HG03159 (cell line): ENCODE measurements around the gene NDUFA11.
"Not testable (repeated sequence)": the region's sequence is repeated elsewhere in the genome, so short reads cannot be mapped to it uniquely, and the experiment has no call there.

Source experiments
- ATAC-seq: cut with Tn5 transposase; IDR thresholded peaks from one replicate; pipeline ENCODE4 v1.9.1; 2021; ENCODE audit warnings: mild to moderate bottlenecking, moderate library complexity; ENCODE audit not compliant: unreplicated experiment

The NDUFA11 gene

DNA sequence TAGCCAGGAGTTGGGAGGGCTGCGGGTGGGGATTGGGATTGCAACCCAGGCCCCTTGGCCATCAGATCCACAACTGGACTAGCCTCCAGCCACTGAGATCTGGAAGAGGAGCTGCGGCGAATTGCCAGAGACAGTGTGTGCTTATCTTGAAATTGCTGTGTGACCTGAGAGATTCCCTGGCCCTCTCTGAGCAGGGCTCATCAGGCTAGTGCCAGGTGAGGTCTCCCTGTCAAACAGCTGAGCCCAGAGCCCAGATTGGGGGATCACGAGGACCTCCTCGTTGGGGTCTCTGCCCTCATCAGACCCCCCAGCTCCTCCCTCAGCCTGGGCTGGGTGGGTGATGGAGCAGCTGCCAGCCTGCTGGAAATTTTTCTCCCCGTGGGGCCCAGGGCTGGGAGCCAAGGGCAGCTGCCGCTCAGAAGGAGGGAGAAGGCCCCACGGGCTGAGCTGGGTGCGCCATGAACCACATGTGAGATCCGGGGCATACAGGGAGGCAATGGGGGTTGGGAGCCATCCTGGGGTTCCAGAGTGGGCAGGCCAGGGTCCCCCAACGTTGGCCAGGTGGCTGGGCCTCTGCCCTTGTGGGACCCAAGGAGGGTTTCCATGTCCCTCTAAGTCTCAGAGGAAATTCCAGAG is 40.4 kb downstream of the NDUFA11 start:
- no peak for ATAC-seq

DNA sequence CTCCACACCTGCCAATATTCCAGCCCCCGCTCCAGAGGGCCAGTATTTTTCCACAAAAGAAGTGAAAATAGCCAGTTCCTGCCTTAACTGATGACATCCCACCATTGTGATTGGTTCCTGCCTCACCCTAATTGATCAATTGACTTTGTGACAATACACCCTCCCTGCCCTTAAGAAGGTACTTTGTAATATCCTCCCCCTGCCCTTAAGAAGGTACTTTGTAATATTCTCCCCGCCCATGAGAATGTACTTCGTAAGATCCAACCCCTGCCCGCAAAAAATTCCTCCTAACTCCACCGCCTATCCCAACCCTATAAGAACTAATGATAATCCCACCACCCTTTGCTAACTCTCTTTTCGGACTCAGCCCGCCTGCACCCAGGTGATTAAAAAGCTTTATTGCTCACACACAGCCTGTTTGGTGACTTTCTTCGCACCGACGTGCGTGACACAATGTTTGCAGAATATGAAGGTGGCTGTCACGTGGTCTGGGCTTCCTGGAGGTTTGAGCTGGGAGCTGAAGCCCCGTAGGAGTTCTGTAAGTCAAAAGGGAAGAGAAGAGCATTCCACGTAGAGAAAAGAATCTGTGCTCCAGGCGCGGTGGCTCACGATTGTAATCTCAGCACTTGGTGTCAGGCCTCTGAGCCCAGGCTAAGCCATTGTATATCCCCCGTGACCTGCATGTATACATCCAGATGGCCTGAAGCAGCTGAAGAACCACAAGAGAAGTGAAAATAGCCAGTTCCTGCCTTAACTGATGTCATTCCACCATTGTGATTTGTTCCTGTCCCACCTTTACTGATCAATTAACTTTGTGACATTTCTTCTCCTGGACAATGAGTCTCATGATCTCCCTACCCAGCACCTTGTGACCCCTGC is 46.1 kb downstream of the NDUFA11 start:
- no peak for ATAC-seq

DNA sequence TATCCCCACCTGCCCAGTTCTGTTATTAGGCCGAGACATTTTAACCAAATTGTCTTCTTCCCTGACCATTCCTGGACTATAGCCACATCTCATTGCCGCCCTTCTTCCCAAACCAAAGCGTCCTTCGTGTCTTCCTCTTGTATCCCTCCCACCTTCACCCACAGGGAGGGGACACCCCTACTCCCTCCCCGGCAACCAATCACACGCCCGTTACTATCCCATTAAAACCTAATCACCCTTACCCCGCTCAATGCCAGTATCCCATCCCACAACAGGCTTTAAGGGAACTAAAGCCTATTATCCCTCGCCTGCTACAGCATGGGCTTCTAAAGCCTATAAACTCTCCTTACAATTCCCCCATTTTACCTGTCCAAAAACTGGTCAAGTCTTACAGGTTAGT is 48.4 kb downstream of the NDUFA11 start:
- ATAC-seq: not testable (repeated sequence)

DNA sequence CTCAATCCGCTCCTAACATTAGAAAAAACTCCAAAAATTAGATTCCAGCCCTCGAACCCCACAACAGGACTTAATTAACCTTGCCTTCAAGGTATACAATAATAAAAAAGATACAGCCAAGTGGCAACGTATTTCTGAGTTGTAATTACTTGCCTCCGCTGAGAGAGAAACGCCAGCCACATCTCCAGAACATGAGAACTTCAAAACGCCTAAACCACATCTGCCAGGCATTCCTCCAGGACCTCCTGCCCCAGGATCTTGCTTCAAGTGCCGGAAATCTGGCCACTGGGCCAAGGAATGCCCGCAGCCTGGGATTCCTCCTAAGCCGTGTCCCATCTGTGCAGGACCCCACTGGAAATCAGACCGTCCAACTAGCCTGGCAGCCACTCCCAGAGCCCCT is 49.5 kb downstream of the NDUFA11 start:
- not testable (repeated sequence) for ATAC-seq

DNA sequence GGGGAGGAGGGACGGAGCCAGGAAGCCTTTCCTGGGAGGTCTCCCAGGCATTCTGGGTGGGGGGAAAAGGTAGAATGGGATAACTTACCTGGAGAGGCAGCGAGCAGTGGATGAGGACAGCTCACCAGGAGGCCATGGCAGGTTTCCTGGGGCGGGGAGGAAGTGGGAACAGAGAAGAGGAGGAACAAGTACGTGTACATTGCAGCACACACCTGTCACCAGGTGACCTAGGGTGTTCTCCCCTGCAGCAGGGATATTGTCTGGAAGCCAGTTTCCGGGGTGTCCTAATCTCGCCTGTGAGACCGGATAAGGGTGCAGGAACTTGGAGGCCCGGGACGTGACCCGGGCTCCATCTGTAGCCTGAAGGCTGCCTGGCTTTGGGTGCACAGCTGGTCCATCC is 52.3 kb downstream of the NDUFA11 start, which contains the start of gene FUT3:
Gene FUT3 (minus strand): TSS at position 148 of the 400 bp plus-strand sequence.
- ATAC-seq: no peak

DNA sequence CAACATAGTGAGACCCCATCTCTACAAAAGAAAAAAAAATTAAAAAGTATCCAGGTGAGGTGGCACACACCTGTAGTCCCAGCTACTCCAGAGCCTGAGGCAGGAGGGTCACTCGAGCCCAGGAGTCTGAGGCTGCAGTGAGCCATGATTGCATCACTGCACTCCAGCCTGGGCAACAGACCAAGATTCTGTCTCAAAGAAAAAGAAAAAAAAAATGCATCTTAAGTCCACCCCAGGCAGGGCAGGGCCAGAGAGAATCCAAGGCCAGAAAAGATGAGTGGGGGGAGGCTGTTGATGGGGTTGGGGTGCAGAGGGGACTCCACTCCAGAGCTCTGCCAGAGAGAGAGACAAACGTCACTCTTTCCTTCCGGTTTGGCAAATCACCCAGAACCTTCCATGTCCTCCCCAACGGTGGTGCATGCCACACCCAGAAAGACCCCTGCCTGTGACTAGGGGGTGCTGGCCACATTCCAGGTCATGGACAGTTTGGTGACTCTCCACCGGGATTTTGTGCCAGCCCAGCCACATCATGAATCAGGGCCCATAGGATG is 52.8 kb downstream of the NDUFA11 start:
- ATAC-seq: no peak

DNA sequence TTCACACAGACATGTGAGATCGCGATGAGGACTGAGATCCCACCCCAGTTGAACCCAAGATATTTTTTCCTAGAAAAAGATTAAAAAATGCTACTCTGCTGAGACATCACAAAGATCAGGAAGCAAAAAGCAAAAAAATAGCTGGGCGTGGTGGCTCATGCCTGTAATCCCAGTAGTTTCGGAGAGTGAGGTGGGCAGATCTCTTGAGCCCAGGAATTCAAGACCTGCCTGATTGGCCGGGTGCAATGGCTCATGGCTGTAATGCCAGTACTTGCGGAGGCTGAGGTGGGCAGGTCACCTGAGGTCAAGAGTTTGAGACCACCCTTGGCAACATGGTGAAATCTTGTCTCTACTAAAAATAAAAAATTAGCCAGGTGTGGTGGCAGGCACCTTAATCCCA is 53.4 kb downstream of the NDUFA11 start:
- no peak for ATAC-seq

DNA sequence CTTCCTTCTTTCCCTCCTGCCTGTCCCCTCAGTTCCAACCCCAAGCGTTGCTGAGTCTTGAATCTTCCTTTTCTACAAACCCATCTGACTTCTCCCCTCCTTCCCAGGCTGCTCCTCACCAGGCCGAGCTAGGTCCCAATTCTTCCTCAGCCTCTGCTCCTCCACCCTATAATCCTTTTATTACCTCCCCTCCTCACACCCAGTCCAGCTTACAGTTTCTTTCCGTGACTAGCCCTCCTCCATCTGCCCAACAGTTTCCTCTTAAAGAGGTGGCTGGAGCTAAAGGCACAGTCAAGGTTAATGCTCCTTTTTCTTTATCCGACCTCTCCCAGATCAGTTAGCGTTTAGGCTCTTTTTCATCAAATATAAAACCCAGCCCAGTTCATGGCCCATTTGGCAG is 55.0 kb downstream of the NDUFA11 start:
- not testable (repeated sequence) for ATAC-seq

DNA sequence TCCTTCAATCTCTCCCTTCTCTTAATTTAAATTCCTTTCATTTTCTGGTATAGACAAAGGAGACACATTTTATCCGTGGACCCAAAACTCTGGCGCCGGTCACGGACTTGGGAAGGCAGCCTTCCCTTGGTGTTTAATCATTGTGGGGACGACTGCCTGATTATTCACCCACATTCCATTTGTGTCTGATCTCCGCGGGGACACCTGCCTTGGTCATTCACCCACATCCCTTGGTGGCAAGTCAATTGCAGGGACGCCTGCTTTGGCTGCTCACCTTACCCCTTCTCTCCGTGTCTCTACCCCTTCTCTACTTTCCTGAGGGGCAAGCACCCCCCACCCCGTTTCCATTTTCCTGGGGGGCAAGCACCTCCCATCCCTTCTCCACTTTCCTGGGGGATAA is 55.7 kb downstream of the NDUFA11 start:
- not testable (repeated sequence) for ATAC-seq
